HepG2 (cell line): ENCODE data around the gene ADAD2. TPM values are rescaled to one million over a fixed set of nuclear protein-coding genes. Genes with fewer than 3 reads are reported as not detected.

Source experiments
- ATAC-seq: fragments of 200-7000 bp; cut with Tn5 transposase; 3 replicates; pipeline ENCODE4 v1.9.1; 2020; ENCODE audit warnings: mild to moderate bottlenecking, moderate library complexity
- BruUV-seq: library from RNA; stranded (reverse); fragments of 400-500 nt; replicated peaks from 2 replicates; lab custom pipeline; 2021; lab: Mats Ljungman, UMichigan
- CTCF ChIA-PET: fragments of 300-600 bp; formaldehyde crosslinking; extraction: SDS; loops from one replicate; lab custom pipeline; 2021; ENCODE audit warnings: low total read pairs, inconsistent platforms, low intra/inter-chr PET ratio; lab: Yijun Ruan, JAX
- POLR2A ChIA-PET: fragments of 350-600 bp; sonication (Branson Sonifier 250); formaldehyde crosslinking; loops from one replicate; lab custom pipeline; 2020; ENCODE audit warnings: antibody characterized with exemption, inconsistent platforms; lab: Yijun Ruan, JAX
- DNase-seq: peaks from one replicate; pipeline ENCODE4 v3.0.0-alpha.2; 2015; ENCODE audit warnings: low spot score
- FAIRE-seq: peaks from 3 replicates; lab custom pipeline; 2011; peaks lifted over from hg19 to GRCh38; lab: Jason Lieb, UNC
- H2AFZ ChIP-seq: one replicate; pipeline ENCODE4 v1.6.1; 2011; ENCODE audit warnings: low read length, inconsistent platforms
- H3K27ac ChIP-seq: fragments of 300-600 bp; 3 replicates; pipeline ENCODE4 v1.8.0; 2011; ENCODE audit warnings: mixed run types, mild to moderate bottlenecking, mixed read lengths, low read length, inconsistent platforms; ENCODE audit not compliant: insufficient read depth; ENCODE audit errors: extremely low read length
- H3K27me3 ChIP-seq, 2 experiments: fragments of 200-600 bp in 1 of 2; 2 replicates in 1 of 2; 3 replicates in 1 of 2; pipeline versions ENCODE4 v1.6.0 to v1.8.0; 2011; ENCODE audit warnings: low read length in 2 of 2, mild to moderate bottlenecking in 2 of 2, moderate library complexity in 2 of 2, inconsistent platforms in 1 of 2; ENCODE audit not compliant: insufficient read depth in 2 of 2, control insufficient read depth in 1 of 2
- H3K36me3 ChIP-seq, 2 experiments: fragments of 200-600 bp in 1 of 2; replicated peaks in 1 of 2; 2 replicates in 1 of 2; 3 replicates in 1 of 2; pipeline versions ENCODE4 v1.5.1 to v1.8.0; 2011; ENCODE audit warnings: low read length in 2 of 2, inconsistent platforms in 1 of 2; ENCODE audit not compliant: insufficient read depth in 2 of 2, control insufficient read depth in 1 of 2
- H3K4me1 ChIP-seq: 2 replicates; pipeline ENCODE4 v1.5.1; 2012; ENCODE audit warnings: low read length, inconsistent platforms; ENCODE audit not compliant: insufficient read depth
- H3K4me2 ChIP-seq: 2 replicates; pipeline ENCODE4 v1.6.0; 2011; ENCODE audit warnings: low read depth, low read length, inconsistent platforms
- H3K4me3 ChIP-seq, 3 experiments: fragments of 200-600 bp in 1 of 3; sonication (generic), shearing (Covaris generic) in 1 of 3; replicated peaks in 1 of 3; 2 replicates each; pipeline ENCODE4 v1.5.1; 2011 to 2016; ENCODE audit warnings: low read length in 3 of 3, inconsistent platforms in 2 of 3, low read depth in 2 of 3, mild to moderate bottlenecking in 2 of 3, control low read depth in 1 of 3, mixed read lengths in 1 of 3; ENCODE audit not compliant: insufficient read depth in 1 of 3
- H3K79me2 ChIP-seq: one replicate; pipeline ENCODE4 v1.6.1; 2011; ENCODE audit warnings: low read length, inconsistent platforms; ENCODE audit not compliant: insufficient read depth
- H3K9ac ChIP-seq: 2 replicates; pipeline ENCODE4 v1.6.0; 2011; ENCODE audit warnings: mild to moderate bottlenecking, low read depth, low read length, inconsistent platforms; ENCODE audit not compliant: insufficient read depth
- H3K9me3 ChIP-seq: 2 replicates; pipeline ENCODE4 v1.5.1; 2012; ENCODE audit warnings: mild to moderate bottlenecking, low read length
- H4K20me1 ChIP-seq: 2 replicates; pipeline ENCODE4 v1.6.0; 2011; ENCODE audit warnings: inconsistent platforms, mild to moderate bottlenecking, low read length, moderate library complexity; ENCODE audit not compliant: insufficient read depth
- AHDC1 ChIP-seq: sonication (generic); formaldehyde crosslinking; IDR thresholded peaks from 2 replicates; pipeline ENCODE4 v1.5.1; 2020; ENCODE audit warnings: mild to moderate bottlenecking, missing genetic modification reagents, borderline replicate concordance
- E2F2 ChIP-seq: sonication (generic); formaldehyde crosslinking; IDR thresholded peaks from 2 replicates; pipeline ENCODE4 v1.4.0; 2020; ENCODE audit warnings: missing genetic modification reagents, borderline replicate concordance
- LCORL ChIP-seq, 2 experiments: fragments of 450-650 bp in 1 of 2; sonication (generic) in 1 of 2; formaldehyde crosslinking in 1 of 2; IDR thresholded peaks; 2 replicates each; pipeline versions ENCODE4 v1.5.0 to v1.6.1; 2017 to 2020; ENCODE audit warnings: antibody characterized with exemption in 1 of 2, missing genetic modification reagents in 1 of 2
- NCOA5 ChIP-seq: sonication (generic); formaldehyde crosslinking; IDR thresholded peaks from 2 replicates; pipeline ENCODE4 v1.4.0; 2020; ENCODE audit warnings: missing genetic modification reagents
- SCMH1 ChIP-seq: sonication (generic); formaldehyde crosslinking; IDR thresholded peaks from 2 replicates; pipeline ENCODE4 v1.9.0; 2021; ENCODE audit warnings: missing genetic modification reagents, mild to moderate bottlenecking, borderline replicate concordance
- SIN3B ChIP-seq: fragments of 150-350 bp; IDR thresholded peaks from 2 replicates; pipeline ENCODE4 v1.6.1; 2014; ENCODE audit warnings: low read length
- SNRNP70 ChIP-seq: fragments of 200-400 bp; formaldehyde crosslinking; IDR thresholded peaks from 2 replicates; pipeline ENCODE4 v1.6.1; 2017; ENCODE audit warnings: mild to moderate bottlenecking, low read depth, low read length, moderate library complexity
- SP1 ChIP-seq, 2 experiments: fragments of 450-650 bp in 1 of 2; sonication (generic) in 1 of 2; formaldehyde crosslinking in 1 of 2; IDR thresholded peaks; 2 replicates each; pipeline versions ENCODE4 v1.4.0 to v1.6.1; 2016 to 2020; ENCODE audit warnings: missing genetic modification reagents in 1 of 2
- ZMYM4 ChIP-seq: sonication (generic); formaldehyde crosslinking; IDR thresholded peaks from 2 replicates; pipeline ENCODE4 v1.8.1; 2023; ENCODE audit warnings: mild to moderate bottlenecking, missing genetic modification reagents
- ZNF180 ChIP-seq: sonication (generic); formaldehyde crosslinking; IDR thresholded peaks from 2 replicates; pipeline ENCODE4 v1.4.0; 2020; ENCODE audit warnings: low read depth, missing genetic modification reagents, borderline replicate concordance
- ZNF747 ChIP-seq: sonication (generic); formaldehyde crosslinking; IDR thresholded peaks from 2 replicates; pipeline ENCODE4 v1.8.1; 2023; ENCODE audit warnings: missing genetic modification reagents, mild to moderate bottlenecking, borderline replicate concordance
- WGBS: methylation state at CpG from one replicate; pipeline ENCODE4 v1.1.6; 2017; ENCODE audit warnings: low lambda C conversion rate; 5-methylcytosine and 5-hydroxymethylcytosine counted together
- in situ Hi-C: cut with HindIII; loops from 2 replicates; pipeline ENCODE4 v1.10.0; 2017; ENCODE audit warnings: low pct_unique_long_range_greater_than_20kb; ENCODE audit not compliant: extremely low pct_ligation_motif_present
- intact Hi-C: fragments of 100-400 bp; cut with micrococcal nuclease; formaldehyde crosslinking; loops from one replicate; pipeline ENCODE4 v1.10.0; 2022; ENCODE audit not compliant: unreplicated experiment
- polyA plus RNA-seq, 8 experiments: library from polyadenylated mRNA; depleted of rRNA in 3 of 8; stranded (reverse) in 7 of 8; unstranded in 1 of 8; fragments of >200 nt; fragmentation: Illumina TruSeq in 4 of 8; extraction: Trizol in 4 of 8; gene quantifications; 2 replicates each; pipeline versions ENCODE4 v1.2.1 to v1.2.3, GENCODE V29; 2011 to 2016; ENCODE audit warnings: low read depth in 4 of 8, missing spikeins in 1 of 8, mixed read lengths in 1 of 8; ENCODE audit not compliant: insufficient read depth in 1 of 8
- total RNA-seq, 5 experiments: library from RNA; depleted of rRNA; stranded (reverse); fragments of >200 nt; fragmentation: Illumina TruSeq; extraction: Trizol; gene quantifications; 2 replicates each; pipeline ENCODE4 v1.2.3, GENCODE V29; 2016; ENCODE audit warnings: low read depth in 1 of 5
- TF ChIP-seq, protein P1 (sequence below): sonication (generic); formaldehyde crosslinking; IDR thresholded peaks from 2 replicates; pipeline ENCODE4 v1.4.0; 2020; ENCODE audit warnings: missing genetic modification reagents, mild to moderate bottlenecking, borderline replicate concordance

Gene ADAD2
- total and polyA plus RNA-seq, 2 of the 13 experiments (the other 11 are each of a cell fraction or from before 2014, with no cell fraction given) = not detected

GRCh38 chr16:84225571-84225970 lies 34.6 kb downstream of the ADAD2 start:
- no peak overlapping the region for H3K4me2 ChIP-seq
- BruUV-seq = no TSS peak
- H2AFZ ChIP-seq = no peak overlapping the region
- H3K79me2 ChIP-seq = no peaks in the 10 kb centered on the region
- no peak overlapping the region for H3K4me3 ChIP-seq
- ATAC-seq (no peak), FAIRE-seq (no peak), DNase-seq (no peak)
- 34% methylated on average over 7 of the region's 7 CpGs for WGBS
- H3K27me3 ChIP-seq = peaks cover 4 to 57% of the 10 kb centered on the region in 2 experiments; a peak in 4 of 5 replicates
- H3K27ac ChIP-seq = no peak overlapping the region
- no peak overlapping the region for H3K9ac ChIP-seq
- H3K9me3 ChIP-seq = no peaks in the 10 kb centered on the region
- CTCF ChIA-PET = no interaction called here
- intact Hi-C loops (no loop called here), in situ Hi-C loops (no loop called here)
- POLR2A ChIA-PET = no interaction called here
- H3K36me3 ChIP-seq = no peaks in the 10 kb centered on the region
- no peaks in the 10 kb centered on the region for H4K20me1 ChIP-seq
- H3K4me1 ChIP-seq = peaks cover 5% of the 10 kb centered on the region; the same call in 1 of the 2 replicates
- no peak for TF ChIP-seq SNRNP70
- TF ChIP-seq SP1 (IDR thresholded peaks at IDR 0.05) = no peak
- TF ChIP-seq SP1 (CRISPR knock-in tag; IDR thresholded peaks at IDR 0.05) = no peak
- TF ChIP-seq, protein P1, sequence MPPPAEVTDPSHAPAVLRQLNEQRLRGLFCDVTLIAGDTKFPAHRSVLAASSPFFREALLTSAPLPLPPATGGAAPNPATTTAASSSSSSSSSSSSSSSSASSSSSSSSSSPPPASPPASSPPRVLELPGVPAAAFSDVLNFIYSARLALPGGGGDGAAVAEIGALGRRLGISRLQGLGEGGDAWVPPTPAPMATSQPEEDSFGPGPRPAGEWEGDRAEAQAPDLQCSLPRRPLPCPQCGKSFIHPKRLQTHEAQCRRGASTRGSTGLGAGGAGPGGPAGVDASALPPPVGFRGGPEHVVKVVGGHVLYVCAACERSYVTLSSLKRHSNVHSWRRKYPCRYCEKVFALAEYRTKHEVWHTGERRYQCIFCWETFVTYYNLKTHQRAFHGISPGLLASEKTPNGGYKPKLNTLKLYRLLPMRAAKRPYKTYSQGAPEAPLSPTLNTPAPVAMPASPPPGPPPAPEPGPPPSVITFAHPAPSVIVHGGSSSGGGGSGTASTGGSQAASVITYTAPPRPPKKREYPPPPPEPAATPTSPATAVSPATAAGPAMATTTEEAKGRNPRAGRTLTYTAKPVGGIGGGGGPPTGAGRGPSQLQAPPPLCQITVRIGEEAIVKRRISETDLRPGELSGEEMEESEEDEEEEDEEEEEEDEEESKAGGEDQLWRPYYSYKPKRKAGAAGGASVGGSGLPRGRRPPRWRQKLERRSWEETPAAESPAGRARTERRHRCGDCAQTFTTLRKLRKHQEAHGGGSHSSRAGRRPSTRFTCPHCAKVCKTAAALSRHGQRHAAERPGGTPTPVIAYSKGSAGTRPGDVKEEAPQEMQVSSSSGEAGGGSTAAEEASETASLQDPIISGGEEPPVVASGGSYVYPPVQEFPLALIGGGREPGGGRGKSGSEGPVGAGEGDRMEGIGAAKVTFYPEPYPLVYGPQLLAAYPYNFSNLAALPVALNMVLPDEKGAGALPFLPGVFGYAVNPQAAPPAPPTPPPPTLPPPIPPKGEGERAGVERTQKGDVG (CRISPR knock-in tag) = no peak
- TF ChIP-seq E2F2 (CRISPR knock-in tag) = no peak
- no peak for TF ChIP-seq LCORL (IDR thresholded peaks at IDR 0.05)
- no peak for TF ChIP-seq LCORL (CRISPR knock-in tag; IDR thresholded peaks at IDR 0.05)
- TF ChIP-seq SIN3B = no peak
- no peak for TF ChIP-seq SCMH1 (CRISPR knock-in tag)
- TF ChIP-seq ZMYM4 (CRISPR knock-in tag) = no peak
- no peak for TF ChIP-seq ZNF747 (CRISPR knock-in tag)
- no peak for TF ChIP-seq AHDC1 (CRISPR knock-in tag)
- no peak for TF ChIP-seq NCOA5 (CRISPR knock-in tag)
- TF ChIP-seq ZNF180 (CRISPR knock-in tag) = no peak
